HS-5 (cell line): Measurements from ENCODE around the gene SYNJ2.
A peak's percentile ranks its signal among the peaks of the same experiment; 100 is the strongest.

Experiments
- DNase-seq: peaks from one replicate; pipeline ENCODE4 v3.0.0-alpha.2; 2012; ENCODE audit warnings: low read depth

Gene SYNJ2

GRCh38 chr6:158121335-158121734, 139.7 kb downstream of the SYNJ2 start:
- DNase-seq = no peak

- no peak for DNase-seq
Observed at GRCh38 chr6:158122048-158122447, 140.4 kb downstream of the SYNJ2 start.

- no peak for DNase-seq
Observed at GRCh38 chr6:158124288-158124687, 142.6 kb downstream of the SYNJ2 start.

GRCh38 chr6:158125271-158125670, 143.6 kb downstream of the SYNJ2 start:
- no peak for DNase-seq

GRCh38 chr6:158131926-158132325, 150.3 kb downstream of the SYNJ2 start:
- no peak for DNase-seq

- DNase-seq = peak; percentile 74
Observed at GRCh38 chr6:158142789-158143188, 161.1 kb downstream of the SYNJ2 start.

GRCh38 chr6:158143700-158144099, 162.0 kb downstream of the SYNJ2 start:
- no peak for DNase-seq
